RPMI8226 (cell line): ENCODE measurements around the gene MRPL36.
"Not testable (repeated sequence)": the region's sequence is repeated elsewhere in the genome, so short reads cannot be mapped to it uniquely, and the experiment has no call there.

Experiments used
- DNase-seq: peaks from one replicate; pipeline ENCODE4 v3.0.0-alpha.2; 2015

MRPL36 gene

DNA sequence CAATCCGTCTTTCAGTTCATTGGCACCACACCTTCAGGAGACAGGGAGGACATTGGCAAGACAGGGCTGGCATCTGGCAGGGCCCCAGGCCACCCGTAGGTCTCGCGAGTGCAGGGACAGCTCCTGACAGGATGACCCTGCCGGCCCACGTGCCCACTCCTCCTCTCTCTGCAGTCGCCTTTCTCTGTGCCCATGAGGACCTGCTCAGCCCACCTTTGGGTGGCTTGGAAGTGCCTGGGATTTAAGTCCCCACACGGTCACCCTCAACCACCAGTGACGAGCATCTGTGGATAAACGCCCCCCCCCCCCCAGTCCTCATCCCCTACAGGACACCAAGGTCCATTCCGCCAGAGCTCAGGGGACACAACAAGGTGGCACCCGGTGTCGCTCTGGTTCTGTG lies 4.1 kb downstream of the MRPL36 start:
- DNase-seq: no peak

DNA sequence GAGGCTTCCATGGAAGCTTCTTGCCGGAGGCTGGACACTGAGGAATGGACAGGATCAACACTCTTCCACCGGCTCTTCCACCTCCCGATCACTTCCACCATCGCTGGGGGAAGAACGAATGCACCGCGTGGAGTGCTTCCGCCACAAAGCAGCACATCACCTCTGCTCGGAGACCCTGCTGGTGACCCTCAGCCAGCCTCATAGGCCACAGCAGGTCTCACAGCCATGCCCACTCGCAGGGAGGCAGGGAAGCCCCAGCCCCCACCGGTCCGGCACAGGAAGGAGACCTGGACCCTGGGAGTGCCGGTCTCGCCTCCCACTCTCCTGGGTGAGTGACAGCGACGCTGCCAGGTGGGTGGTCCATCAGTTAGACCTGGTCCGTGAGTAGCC lies 4.7 kb downstream of the MRPL36 start:
- DNase-seq: no peak

DNA sequence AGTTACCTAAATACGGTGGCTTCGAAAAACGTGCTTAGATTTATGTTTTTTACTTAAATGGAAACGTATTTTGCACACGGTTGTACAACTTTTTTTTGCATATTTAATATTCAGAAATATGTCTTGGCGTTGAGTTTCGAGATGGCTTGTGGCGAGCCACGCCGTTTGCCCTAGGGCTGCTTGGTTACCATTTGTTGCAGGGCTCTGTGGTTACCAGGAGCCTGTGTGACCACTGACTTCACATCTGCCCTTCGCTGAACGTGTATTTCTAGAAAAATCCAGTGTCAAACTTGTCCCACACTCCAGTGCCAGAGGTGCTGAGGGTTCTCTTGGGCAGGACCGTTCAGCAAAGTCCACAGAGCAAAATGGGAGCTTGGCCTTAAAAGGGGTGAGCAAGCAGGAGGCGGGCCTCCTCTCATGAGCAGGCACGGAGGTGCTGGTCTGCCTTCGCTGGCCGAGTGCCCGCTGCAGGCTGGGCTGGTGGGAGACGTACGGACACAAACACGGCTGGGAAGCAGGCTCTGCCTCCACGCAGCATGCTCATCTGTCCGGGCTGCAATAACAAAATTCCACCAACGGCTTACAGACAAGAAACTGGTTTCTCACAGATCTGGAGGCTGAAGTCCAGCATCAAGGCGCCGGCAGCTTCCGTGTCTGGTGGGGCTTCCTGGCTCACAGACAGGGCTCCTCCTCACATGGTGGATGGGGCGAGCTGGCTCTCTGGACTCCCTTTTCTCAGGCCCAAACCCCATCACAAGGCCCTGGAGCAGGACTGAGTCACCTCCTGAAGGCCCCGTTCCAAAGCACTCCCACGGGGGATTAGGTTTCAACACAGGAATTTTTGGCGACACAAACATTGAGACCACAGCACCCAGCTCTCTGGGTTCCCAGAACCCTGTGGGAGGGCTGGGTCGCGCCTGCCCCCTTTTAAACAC lies 5.4 kb downstream of the MRPL36 start:
- DNase-seq: peak; percentile 36

DNA sequence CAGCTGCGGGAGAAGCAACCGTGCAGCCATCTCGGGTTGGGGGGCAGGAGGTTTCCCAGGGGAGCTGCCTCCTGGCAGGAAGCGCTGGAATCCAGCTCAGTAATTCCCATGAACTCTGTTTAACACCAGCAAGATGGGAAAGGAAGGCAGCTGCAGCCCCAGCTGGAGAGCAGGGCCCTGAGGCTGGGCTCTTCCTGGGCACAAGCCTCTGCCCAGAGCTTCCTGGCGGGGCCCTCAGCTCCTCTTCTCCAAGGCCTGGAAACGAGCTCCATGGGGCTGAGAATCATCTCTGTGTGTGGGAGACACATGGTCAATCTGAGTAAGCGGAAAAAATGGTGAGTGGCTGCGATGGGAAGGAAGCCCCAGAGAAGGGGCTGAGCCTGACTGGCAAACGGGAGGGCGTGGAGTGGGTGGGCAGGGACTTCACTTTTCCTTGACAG lies 6.3 kb downstream of the MRPL36 start:
- peak; percentile 25 for DNase-seq

DNA sequence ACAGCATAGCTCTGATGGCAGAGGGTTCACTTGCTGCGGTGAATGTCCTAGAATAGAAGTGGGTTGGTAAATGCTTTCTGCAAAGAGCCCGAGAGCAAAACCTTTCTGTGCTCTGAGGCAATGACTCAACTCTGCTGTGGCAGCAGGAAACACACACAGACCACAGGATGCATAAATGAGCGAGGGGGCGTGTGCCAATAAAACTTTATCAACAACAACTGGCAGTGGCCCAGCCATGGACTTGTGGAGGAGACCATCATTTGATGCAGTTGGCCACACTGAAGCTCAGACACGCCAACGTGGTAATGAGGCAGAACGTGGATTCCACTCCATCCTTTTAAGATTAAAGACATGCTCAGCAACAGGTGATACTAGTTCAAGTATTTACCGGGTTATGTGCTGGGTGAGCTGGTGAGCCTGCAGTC lies 6.8 kb downstream of the MRPL36 start:
- peak; percentile 94 for DNase-seq

DNA sequence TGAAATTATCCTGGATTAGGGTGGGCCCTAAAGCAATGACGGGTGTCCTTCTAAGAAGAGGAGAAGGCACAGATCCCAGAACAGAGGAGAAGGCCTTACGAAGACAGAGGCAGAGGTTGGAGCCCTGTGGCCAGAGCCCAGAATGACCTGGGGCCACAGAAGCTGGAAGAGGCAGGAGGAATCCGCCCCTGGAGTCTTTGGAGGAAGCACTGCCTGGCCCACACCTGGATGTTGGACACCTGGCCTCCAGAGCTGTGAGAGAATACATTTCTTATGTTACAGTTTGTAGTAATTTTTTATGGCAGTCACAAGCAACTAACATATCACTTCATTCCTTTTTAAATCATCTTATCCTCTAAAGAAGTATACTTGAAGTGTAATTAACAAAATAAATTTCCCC lies 8.5 kb downstream of the MRPL36 start:
- DNase-seq: no peak

DNA sequence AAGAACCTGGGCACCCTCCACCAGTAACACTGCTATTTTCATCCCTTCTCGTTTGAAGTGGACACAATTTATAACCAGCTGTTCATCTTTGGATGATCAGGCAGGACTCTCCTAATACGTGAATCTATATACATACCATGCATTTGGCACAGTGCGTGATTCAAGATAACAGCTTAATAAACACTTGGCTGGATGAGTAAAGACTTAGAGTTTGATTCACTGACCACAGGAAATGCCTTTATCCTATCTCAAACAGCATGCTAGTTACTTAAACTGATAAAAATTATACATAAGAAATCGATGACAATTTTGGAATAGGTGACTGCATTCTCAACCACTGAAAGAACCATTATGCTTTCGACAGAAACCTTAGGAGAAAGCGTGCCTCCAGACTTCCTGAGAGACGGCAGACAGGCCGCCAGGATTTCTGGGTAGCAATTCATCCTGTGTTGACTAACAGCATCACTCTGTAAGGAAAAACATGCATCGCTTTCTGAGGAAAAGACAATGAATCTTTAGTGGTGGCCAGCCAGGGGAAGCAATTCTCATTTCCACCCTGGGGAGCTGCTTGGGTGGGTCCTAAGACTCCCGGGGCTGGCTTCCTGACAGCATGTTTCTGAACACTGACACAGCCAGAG lies 9.7 kb downstream of the MRPL36 start:
- DNase-seq: no peak

DNA sequence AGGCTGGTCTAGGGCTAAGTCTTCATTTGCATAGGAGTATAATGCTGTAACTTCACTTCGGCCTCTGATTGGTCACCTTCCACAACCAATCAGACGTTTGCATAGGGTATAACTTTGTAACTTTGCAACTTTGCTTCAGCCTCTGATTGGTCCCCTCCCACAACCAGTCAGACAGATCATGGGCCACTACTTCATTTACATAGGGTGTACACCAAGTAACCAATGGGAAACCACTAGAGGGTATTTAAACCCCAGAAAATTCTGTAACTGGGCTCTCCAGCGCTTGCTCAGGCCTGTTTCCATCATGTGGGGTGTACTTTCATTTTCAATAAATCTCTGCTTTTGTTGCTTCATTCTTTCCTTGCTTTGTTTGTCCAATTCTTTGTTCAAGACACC lies 10.2 kb downstream of the MRPL36 start:
- not testable (repeated sequence) for DNase-seq

DNA sequence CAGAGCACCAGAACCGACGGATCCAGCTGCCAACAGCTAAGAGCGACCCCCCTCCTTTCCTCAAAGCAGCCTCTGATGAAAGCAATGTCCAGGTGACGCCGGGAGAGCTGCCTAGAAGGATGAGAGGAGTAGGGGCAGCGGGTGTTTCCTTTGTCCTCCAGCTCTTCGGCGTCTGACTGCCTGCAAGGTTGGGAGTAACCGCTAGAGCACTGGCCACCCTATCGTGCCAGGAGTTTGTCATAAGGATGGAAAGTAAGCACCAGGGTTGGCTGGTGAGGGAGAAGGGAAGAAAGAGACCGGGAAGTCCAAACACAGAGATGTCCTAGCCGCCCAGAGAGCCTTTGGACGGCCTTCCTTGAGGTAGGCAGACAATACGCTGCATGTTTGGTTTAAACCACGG lies 10.8 kb downstream of the MRPL36 start:
- DNase-seq: no peak

DNA sequence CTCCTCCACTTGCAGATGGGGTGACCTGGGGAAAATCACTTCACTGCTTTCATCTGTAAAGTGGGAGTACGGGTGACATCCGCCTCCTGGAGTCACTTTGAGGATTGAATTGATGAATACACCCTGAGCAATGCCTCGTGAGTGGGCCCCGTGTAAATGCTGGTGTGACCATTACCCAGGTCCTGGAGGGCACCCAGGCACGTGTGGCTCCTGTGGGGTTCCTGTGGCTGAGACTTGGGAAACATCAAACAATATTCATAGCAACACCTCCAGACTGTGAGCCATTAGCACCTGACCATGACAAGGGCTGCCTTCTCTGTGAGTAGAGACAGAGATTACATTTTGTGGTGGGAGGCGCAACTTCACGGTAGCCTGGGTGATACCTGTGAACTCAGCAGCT lies 11.4 kb downstream of the MRPL36 start:
- DNase-seq: no peak

DNA sequence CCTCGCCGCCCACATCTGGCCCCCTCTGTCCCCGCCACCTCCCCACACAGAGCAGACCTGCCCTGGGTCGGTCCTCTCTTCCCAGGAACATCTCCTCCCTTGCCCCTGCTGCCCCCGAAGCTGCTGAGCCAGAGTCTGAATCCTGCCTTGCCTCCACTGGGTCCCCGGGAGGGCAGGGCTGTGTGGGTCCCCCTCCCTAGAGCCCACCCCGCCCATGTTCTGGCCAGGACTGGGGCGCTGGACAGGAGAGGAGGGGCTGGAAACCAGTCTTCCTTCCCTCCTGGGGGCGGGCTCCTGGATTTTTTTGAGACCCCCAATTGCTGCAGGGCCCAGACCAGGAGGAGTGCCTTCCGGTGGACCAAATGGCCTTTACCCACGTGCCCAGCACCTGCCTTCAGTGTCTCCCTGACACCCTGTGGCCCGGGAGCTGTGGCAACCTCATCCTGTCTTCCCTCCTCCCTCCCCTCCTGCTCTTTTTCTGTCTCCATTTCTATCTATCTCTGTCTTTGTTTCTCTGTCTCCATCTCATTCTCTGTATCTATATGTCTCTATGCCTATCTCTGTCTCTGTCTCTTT lies 12.1 kb downstream of the MRPL36 start:
- no peak for DNase-seq

DNA sequence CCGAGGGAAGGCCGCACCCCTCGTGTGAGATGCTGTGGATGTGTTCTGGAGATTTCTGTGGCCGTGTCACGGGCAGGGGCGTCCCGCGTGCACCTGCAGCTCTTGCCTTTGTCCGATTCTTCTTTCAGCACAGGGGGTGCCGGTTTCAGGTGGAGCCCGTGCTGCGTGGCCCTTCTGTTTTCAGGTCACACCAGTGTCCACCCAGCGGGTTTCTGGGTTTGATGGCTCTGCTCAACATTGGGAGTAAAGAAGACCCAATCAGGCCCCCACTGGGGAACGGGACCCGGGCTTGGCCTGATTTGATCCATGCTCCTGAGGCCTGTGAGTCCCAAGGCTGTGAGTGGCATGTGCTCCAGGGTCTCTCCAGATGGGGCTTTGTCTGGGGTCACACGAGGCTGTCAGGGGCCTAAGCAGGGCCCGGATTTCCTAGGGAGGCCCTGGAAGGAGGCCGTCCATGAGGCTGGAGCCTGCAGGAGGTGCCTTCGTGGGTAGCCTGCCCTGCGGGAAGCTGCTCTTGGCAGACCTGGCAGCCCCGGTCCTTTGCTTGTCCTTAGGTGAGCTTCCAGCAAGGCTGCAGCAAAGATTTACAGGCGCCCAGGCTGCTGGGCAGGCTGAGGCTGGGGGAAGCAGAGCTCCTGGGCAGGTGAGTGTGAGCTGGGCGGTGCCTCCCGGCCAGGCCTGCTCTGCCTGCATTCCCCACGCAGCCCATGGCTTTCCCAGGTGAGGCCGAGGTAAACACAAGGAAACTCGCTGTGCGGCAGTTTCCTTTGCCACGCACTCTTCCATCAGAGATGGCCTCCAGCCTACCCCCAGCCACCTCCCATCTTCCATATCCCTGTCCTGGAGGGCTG lies 12.8 kb downstream of the MRPL36 start:
- no peak for DNase-seq

DNA sequence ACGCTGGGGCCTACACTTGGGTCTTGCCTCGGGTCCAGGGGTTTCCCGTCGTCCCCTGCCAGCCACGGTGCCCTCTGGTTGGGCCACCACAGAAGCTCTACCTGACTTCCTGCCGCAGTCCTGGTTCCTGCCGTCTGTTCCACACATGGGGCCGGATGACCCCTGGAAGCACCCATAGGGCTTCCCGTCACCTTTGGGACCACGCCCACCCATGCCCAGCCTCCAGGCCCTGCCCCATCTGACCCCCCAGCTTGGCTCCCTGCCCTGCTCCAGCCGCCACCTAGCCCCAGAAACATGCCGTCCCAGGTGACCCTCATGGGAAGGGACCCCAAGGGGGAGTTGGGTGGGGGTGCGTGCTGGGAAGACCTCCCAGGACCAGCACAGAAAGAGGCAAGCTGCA lies 13.7 kb downstream of the MRPL36 start:
- DNase-seq: no peak

DNA sequence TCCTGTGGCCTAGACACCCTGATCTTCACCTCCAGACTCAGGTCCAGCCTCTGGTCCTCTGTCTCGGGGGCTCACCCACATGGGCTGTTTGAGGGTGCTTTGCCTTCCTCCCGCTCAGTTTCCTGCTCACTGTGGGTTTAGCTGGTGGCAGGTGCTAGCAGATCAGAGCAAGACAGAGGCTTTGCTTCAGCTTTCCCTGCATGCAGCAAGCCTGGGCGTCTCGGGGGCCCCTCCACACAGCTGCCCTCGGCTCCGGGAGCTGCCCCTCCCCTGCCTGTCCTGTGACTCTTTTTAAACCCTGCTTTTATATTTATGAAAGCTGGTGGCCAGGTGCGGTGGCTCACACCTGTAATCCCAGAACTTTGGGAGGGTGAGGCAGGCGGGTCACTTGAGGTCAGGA lies 14.6 kb downstream of the MRPL36 start:
- peak; percentile 55 for DNase-seq

DNA sequence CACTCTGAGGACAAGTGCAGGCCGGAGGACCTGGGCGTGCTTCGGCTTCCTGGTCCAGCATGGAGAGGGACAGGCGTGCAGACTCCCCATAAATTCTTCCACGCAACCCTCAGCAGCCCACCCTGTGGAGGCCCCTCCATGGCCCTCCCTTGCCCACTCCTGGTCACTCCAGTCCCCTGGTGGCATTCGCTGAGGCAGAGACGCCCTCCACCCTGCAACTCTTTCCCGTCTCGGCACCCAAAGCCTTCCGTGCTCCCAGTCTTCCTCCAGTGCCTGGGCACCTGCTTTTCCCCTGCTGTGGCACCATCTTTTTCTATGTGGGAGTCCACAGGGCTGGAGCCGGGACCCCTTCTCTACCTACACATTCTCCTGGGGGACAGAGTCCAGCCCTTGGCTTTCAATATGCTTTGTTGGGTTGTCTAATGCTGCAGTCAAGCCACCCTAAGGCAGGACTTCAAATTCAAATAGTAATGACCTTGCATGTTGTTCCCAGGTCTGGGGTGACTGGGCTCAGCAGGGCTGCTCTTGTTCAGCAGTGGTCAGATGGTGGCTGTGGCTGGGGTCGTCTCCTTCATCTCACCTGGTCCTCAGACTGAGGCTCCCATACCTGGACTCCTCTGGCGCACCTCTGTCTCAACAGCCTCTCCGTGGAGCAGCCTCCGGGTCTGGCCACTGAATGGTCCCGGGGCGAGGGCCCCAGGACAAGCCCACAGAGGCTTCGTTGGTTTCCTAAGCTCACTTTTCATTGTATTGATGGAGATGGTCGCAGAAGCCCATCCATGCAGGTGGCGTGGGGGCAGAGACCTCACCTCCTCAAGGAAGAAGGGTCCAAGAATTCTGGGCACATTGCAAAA lies 15.2 kb downstream of the MRPL36 start:
- DNase-seq: no peak

DNA sequence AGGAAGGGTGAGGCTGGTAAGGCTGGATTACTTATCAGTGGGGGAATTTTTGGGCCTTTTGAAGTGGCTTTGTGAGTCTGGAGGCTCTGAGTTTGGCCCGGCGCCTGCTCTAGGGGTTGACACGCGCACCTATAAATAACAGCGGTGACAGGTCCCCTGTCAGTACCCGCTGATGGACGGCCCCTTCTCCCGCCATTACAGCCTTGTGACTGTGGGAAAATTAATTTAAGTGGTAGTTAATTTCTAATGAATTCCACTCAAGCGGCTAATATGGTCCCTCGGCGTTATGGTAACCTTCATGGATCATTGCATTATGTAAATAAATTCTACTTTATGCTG lies 16.5 kb downstream of the MRPL36 start:
- no peak for DNase-seq

DNA sequence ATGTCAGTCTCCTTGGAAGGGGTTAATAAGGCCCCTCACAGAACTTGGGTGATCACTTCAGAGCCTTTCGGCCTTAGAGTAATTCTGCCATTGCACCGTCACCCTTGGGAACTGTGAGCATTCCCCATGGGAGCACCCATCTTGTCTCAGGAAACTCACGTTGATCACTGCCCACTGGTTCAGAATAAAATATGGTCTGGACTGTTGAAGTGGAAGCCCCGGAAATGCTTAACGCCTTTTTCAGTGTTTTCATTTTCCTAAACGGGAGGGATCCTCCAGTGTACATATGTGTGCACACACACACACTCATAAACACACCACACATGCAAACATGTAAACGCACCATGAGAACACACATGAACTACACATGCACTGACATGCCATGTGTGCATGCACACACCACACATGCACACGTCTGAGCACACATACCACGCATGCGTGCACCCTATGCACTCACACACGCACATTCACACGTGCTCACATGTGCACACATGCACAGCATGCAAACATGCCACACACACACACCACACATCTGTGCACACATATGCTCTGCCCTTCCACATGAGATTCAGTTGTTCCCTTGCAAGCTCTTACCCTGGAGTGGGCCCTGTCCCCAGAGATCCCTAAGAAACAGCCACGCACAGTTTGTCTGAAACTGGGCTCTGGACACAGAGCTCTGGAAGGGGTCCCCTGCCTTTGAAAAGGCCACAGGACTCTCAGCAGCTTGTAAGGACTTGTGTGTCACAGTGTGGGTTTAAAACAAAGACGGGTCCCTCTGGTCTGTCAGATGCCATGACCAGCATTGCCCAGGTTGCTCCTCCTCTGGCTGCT lies 17.0 kb downstream of the MRPL36 start:
- no peak for DNase-seq

DNA sequence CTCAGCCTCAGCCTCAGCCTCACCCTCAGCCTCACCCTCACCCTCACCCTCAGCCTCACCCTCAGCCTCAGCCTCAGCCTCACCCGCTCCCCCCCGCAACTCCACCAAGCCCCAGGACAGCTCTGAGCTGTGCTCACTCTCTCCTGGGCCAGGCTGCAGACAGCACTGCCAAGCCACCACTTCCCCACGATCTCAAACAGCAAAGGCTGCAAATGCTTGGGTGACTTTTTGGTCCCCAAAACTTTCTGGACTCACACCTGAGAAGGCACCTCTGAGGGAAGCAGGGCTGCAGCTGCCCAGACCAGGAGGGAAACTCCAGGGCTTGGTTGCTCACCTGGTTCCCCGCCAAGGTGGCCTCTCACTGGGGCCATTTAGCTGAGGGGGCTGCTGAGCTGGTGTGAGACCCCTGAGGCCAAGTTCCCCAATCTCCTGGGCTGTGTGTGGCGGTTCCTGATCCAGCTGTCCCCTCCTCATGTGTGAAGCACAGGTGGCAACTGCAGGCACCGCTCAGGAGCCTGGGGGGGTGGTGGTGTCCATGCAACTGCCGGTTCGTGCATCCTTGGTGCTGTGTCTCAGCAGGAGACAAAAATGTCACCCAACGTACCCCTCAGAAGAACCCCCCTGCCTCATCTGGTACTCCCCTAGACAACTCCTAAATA lies 17.8 kb downstream of the MRPL36 start:
- DNase-seq: no peak

DNA sequence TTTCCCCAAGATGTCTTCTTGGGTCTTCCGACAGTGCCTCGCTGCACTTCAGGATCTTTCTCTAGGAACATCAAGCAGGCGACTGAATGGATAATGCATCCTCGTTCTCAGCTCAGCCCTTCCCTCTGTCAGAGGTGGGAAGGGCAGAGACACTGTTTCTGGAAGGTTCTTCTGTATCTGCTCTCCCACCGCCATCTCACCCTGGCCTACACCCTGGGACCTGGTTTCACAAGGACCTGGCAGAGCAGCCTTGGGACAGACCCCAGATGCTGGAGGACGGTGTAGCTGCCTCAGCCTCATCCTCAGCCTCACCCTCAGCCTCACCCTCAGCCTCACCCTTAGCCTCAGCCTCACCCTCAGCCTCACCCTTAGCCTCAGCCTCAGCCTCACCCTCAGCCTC lies 18.5 kb downstream of the MRPL36 start:
- DNase-seq: no peak

DNA sequence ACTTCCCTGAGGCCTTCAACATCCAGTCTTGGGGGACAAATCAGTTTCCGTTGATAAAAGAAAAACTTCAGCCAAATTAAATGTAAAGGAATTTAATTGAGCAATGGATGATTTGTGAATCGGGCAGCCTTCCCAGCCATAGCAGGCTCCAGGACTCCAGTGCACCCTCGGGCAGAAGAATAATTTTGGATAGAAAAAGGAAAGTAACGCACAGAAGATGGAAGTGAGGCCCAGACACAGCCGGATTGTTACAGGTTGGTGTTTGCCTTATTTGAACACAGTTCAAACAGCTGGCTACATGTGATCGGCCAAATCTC lies 19.1 kb downstream of the MRPL36 start:
- no peak for DNase-seq
